K562 (cell line): Measurements from ENCODE around the gene IGF2.

Source experiments
- CCNT2 ChIP-seq: IDR thresholded peaks from 2 replicates; pipeline ENCODE4 v1.6.1; 2011; ENCODE audit warnings: borderline replicate concordance, low read depth, mild to moderate bottlenecking, moderate library complexity, mixed read lengths, low read length; ENCODE audit not compliant: insufficient read length; ENCODE audit errors: extremely low read depth
- DPF2 ChIP-seq: fragments of 450-650 bp; IDR thresholded peaks from 2 replicates; pipeline ENCODE4 v1.6.1; 2016
- NFIC ChIP-seq: fragments of 450-650 bp; IDR thresholded peaks from 2 replicates; pipeline ENCODE4 v1.6.1; 2017; ENCODE audit warnings: mild to moderate bottlenecking, inconsistent platforms
- RNF2 ChIP-seq: sonication (generic); IDR thresholded peaks from 2 replicates; pipeline ENCODE4 v1.6.1; 2016
- SP2 ChIP-seq: IDR thresholded peaks from 2 replicates; pipeline ENCODE4 v1.6.1; 2011; ENCODE audit warnings: mild to moderate bottlenecking, low read depth, low read length, moderate library complexity; ENCODE audit not compliant: poor library complexity, severe bottlenecking; ENCODE audit errors: extremely low read depth
- TRIM28 ChIP-seq: fragments of 450-650 bp; IDR thresholded peaks from 2 replicates; pipeline ENCODE4 v1.6.1; 2017
- YBX1 ChIP-seq: fragments of 450-650 bp; IDR thresholded peaks from 2 replicates; pipeline ENCODE4 v1.7.1; 2016; ENCODE audit warnings: mild to moderate bottlenecking
- ZFPM2 ChIP-seq: fragments of 250-450 bp; sonication (Bioruptor Pico); IDR thresholded peaks from 2 replicates; pipeline ENCODE4 v1.5.1; 2022; ENCODE audit warnings: mild to moderate bottlenecking
- ZNF217 ChIP-seq: sonication (generic); formaldehyde crosslinking; IDR thresholded peaks from 2 replicates; pipeline ENCODE4 v1.8.0; 2022; ENCODE audit warnings: mild to moderate bottlenecking, missing genetic modification reagents
- ZNF507 ChIP-seq: conservative IDR thresholded peaks from 2 replicates; pipeline ENCODE4 v1.6.1; 2017; ENCODE audit warnings: missing genetic modification characterization, missing compliant biosample characterization
- TF ChIP-seq, protein P1 (sequence below): sonication (generic); formaldehyde crosslinking; IDR thresholded peaks from 2 replicates; pipeline ENCODE4 v1.9.0; 2022; ENCODE audit warnings: mild to moderate bottlenecking, missing genetic modification reagents
- TF ChIP-seq, protein P2 (sequence below), 3 experiments: IDR thresholded peaks in 2 of 3; conservative IDR thresholded peaks in 1 of 3; 2 replicates each; pipeline ENCODE4 v1.5.1; 2011 to 2012; ENCODE audit warnings: low read length in 3 of 3, mild to moderate bottlenecking in 3 of 3, control low read depth in 2 of 3, improper control_type of control experiment in 1 of 3, inconsistent platforms in 1 of 3, low read depth in 1 of 3, mixed read lengths in 1 of 3, moderate library complexity in 1 of 3; ENCODE audit not compliant: insufficient read depth in 2 of 3
- TF ChIP-seq, protein P3 (sequence below): sonication (generic); formaldehyde crosslinking; IDR thresholded peaks from 2 replicates; pipeline ENCODE4 v1.4.0; 2020; ENCODE audit warnings: mild to moderate bottlenecking, missing genetic modification reagents
- TF ChIP-seq, protein P4 (sequence below): fragments of 450-650 bp; IDR thresholded peaks from 2 replicates; pipeline ENCODE4 v1.7.1; 2018; ENCODE audit warnings: mild to moderate bottlenecking, low read depth; ENCODE audit not compliant: partially characterized antibody

DNA sequence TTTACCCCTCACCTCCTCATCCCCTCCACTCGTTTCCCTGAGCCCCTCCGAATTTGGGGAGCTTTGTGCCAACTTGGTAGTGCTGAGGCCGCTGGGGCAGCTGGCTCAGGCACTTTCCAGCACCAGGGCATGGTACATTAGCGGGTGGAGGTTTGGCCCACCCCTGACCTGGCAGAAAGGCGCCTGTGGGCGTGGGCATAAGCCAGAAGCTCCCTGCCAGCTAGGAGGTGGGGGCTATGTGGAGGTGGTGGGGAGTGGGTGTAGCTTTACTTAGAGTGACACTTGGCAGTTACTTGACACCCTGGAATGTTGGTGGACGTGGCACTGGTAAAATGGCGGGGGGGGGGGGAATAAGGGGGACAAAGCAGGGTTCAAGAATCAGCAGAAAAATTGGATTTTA, 10.3 kb upstream of the IGF2 start:
- TF ChIP-seq, protein P1, sequence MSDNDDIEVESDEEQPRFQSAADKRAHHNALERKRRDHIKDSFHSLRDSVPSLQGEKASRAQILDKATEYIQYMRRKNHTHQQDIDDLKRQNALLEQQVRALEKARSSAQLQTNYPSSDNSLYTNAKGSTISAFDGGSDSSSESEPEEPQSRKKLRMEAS = no peak
- TF ChIP-seq, protein P2, sequence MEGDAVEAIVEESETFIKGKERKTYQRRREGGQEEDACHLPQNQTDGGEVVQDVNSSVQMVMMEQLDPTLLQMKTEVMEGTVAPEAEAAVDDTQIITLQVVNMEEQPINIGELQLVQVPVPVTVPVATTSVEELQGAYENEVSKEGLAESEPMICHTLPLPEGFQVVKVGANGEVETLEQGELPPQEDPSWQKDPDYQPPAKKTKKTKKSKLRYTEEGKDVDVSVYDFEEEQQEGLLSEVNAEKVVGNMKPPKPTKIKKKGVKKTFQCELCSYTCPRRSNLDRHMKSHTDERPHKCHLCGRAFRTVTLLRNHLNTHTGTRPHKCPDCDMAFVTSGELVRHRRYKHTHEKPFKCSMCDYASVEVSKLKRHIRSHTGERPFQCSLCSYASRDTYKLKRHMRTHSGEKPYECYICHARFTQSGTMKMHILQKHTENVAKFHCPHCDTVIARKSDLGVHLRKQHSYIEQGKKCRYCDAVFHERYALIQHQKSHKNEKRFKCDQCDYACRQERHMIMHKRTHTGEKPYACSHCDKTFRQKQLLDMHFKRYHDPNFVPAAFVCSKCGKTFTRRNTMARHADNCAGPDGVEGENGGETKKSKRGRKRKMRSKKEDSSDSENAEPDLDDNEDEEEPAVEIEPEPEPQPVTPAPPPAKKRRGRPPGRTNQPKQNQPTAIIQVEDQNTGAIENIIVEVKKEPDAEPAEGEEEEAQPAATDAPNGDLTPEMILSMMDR (IDR thresholded peaks at IDR 0.05 in 2 of 3, conservative IDR thresholded peaks at IDR 0.05 in 1 of 3; ENCODE audit: insufficient read depth in 2 of 3, low read depth in 1 of 3, low read length in 3 of 3) = no peak
- no peak for TF ChIP-seq DPF2
- TF ChIP-seq ZFPM2 (CRISPR knock-in tag) = no peak
- TF ChIP-seq ZNF507 (tag) = no peak
- TF ChIP-seq SP2 = no peak
- no peak for TF ChIP-seq CCNT2
- TF ChIP-seq ZNF217 = no peak
- no peak for TF ChIP-seq NFIC
- TF ChIP-seq RNF2 = no peak
- TF ChIP-seq TRIM28 = no peak
- TF ChIP-seq, protein P3, sequence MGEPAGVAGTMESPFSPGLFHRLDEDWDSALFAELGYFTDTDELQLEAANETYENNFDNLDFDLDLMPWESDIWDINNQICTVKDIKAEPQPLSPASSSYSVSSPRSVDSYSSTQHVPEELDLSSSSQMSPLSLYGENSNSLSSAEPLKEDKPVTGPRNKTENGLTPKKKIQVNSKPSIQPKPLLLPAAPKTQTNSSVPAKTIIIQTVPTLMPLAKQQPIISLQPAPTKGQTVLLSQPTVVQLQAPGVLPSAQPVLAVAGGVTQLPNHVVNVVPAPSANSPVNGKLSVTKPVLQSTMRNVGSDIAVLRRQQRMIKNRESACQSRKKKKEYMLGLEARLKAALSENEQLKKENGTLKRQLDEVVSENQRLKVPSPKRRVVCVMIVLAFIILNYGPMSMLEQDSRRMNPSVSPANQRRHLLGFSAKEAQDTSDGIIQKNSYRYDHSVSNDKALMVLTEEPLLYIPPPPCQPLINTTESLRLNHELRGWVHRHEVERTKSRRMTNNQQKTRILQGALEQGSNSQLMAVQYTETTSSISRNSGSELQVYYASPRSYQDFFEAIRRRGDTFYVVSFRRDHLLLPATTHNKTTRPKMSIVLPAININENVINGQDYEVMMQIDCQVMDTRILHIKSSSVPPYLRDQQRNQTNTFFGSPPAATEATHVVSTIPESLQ = no peak
- TF ChIP-seq YBX1 = no peak
- TF ChIP-seq, protein P4, sequence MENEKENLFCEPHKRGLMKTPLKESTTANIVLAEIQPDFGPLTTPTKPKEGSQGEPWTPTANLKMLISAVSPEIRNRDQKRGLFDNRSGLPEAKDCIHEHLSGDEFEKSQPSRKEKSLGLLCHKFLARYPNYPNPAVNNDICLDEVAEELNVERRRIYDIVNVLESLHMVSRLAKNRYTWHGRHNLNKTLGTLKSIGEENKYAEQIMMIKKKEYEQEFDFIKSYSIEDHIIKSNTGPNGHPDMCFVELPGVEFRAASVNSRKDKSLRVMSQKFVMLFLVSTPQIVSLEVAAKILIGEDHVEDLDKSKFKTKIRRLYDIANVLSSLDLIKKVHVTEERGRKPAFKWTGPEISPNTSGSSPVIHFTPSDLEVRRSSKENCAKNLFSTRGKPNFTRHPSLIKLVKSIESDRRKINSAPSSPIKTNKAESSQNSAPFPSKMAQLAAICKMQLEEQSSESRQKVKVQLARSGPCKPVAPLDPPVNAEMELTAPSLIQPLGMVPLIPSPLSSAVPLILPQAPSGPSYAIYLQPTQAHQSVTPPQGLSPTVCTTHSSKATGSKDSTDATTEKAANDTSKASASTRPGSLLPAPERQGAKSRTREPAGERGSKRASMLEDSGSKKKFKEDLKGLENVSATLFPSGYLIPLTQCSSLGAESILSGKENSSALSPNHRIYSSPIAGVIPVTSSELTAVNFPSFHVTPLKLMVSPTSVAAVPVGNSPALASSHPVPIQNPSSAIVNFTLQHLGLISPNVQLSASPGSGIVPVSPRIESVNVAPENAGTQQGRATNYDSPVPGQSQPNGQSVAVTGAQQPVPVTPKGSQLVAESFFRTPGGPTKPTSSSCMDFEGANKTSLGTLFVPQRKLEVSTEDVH = no peak
